ENCODE results near the gene PDZK1IP1. TPM values are rescaled to one million over a fixed set of nuclear protein-coding genes. Genes with fewer than 3 reads are reported as not detected.

Gene PDZK1IP1
- polyA plus RNA-seq, 1 donor from 2014 or later: not detected

DNA sequence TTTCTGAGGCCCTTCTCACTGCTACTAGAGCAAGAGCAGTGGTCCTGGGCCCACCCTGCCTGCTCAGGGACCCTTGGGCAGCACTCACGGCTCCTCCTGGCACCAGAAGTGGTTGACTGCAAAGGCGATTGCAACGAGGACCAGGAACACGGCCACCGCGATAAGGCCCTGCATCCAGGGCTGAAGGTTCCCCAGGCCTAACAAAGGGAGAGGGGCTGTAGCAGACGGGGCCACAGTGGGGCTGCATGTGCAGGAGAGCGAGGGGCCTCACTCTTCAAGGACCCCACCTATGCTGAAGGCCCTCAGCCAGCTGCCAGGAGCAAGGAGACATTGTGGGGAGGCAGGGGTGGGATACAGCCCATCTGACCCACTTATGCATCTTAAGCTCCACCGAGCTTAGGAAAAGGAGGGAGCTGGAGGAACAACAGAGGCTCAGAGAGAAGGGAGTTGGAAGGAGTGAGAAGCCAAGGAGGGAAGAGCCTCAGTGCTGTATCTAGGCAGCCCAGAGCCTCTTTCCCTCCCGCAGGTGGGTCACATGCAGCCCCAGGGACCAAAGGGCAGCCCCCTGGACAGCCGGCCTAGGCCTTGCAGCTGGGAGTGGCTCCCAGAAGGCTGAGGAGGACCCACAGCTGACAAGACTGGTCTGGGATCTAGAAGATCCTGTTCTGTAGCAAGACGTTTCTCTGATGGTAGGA lies 2.5 kb downstream of the PDZK1IP1 start:
- no peak overlapping the region for H3K27ac ChIP-seq (ENCODE audit: low read length)
- TF ChIP-seq EZH2 (IDR thresholded peaks at IDR 0.05; ENCODE audit: borderline replicate concordance, insufficient read depth, low read length, poor library complexity, severe bottlenecking) (no peak), TAF1 (IDR thresholded peaks at IDR 0.05; ENCODE audit: low read depth) (no peak), RAD21 (conservative IDR thresholded peaks at IDR 0.05) (no peak), MXI1 (conservative IDR thresholded peaks at IDR 0.05; ENCODE audit: poor library complexity, severe bottlenecking) (no peak), POLR2AphosphoS5 (IDR thresholded peaks at IDR 0.05) (no peak), SMC3 (conservative IDR thresholded peaks at IDR 0.05; ENCODE audit: poor library complexity) (no peak), EP300 (conservative IDR thresholded peaks at IDR 0.05; ENCODE audit: poor library complexity, severe bottlenecking) (no peak)
- TF ChIP-seq, protein P1, sequence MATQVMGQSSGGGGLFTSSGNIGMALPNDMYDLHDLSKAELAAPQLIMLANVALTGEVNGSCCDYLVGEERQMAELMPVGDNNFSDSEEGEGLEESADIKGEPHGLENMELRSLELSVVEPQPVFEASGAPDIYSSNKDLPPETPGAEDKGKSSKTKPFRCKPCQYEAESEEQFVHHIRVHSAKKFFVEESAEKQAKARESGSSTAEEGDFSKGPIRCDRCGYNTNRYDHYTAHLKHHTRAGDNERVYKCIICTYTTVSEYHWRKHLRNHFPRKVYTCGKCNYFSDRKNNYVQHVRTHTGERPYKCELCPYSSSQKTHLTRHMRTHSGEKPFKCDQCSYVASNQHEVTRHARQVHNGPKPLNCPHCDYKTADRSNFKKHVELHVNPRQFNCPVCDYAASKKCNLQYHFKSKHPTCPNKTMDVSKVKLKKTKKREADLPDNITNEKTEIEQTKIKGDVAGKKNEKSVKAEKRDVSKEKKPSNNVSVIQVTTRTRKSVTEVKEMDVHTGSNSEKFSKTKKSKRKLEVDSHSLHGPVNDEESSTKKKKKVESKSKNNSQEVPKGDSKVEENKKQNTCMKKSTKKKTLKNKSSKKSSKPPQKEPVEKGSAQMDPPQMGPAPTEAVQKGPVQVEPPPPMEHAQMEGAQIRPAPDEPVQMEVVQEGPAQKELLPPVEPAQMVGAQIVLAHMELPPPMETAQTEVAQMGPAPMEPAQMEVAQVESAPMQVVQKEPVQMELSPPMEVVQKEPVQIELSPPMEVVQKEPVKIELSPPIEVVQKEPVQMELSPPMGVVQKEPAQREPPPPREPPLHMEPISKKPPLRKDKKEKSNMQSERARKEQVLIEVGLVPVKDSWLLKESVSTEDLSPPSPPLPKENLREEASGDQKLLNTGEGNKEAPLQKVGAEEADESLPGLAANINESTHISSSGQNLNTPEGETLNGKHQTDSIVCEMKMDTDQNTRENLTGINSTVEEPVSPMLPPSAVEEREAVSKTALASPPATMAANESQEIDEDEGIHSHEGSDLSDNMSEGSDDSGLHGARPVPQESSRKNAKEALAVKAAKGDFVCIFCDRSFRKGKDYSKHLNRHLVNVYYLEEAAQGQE (IDR thresholded peaks at IDR 0.05; ENCODE audit: borderline replicate concordance): no peak
- TF ChIP-seq, protein P2, sequence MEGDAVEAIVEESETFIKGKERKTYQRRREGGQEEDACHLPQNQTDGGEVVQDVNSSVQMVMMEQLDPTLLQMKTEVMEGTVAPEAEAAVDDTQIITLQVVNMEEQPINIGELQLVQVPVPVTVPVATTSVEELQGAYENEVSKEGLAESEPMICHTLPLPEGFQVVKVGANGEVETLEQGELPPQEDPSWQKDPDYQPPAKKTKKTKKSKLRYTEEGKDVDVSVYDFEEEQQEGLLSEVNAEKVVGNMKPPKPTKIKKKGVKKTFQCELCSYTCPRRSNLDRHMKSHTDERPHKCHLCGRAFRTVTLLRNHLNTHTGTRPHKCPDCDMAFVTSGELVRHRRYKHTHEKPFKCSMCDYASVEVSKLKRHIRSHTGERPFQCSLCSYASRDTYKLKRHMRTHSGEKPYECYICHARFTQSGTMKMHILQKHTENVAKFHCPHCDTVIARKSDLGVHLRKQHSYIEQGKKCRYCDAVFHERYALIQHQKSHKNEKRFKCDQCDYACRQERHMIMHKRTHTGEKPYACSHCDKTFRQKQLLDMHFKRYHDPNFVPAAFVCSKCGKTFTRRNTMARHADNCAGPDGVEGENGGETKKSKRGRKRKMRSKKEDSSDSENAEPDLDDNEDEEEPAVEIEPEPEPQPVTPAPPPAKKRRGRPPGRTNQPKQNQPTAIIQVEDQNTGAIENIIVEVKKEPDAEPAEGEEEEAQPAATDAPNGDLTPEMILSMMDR (IDR thresholded peaks at IDR 0.05; ENCODE audit: poor library complexity, severe bottlenecking): no peak
- H4K20me1 ChIP-seq (ENCODE audit: insufficient read depth): no peaks in the 10 kb centered on the region

DNA sequence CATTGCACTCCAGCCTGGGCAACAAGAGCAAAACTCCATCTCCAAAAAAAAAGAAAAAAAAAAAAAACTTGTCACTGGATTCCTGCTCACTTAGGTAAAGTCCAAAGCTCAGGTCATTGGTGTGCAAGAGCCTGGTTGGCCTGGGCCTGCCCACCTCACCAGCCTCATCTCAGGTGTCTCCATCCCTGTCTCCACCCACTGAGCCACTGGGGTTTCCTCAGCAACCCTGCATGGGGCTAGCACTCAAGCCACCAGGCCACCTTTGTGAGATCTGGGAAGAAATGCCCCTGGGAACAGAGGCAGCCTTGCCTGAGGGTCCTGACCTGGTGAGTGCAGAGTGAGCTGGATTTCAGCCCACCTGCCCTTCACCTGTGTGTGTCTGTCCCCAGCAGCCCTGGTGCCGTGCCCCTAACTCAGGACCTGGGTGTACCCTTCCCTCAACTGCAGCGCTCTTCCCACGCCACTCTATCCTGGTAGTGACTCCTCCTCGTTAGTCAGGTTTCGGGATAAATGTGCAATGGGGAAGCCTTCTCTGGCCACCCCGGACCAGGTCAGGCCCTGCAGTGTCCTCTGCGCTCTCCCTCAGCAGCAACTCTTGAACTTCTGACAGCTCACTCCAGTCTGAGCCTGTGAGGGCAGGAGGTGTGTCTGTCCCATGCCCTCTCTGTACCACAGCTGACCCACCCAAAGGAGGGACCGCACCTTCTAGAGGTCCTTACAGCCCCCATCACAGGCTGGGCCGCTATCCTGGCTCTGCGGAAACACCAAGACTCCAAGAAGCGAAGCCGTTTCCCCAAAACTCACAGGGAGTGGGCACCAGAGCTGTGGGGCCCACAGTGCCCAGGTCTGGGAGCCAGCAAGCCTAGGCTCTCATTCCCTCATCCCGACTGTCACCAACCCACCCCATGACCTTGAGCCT lies 3.3 kb downstream of the PDZK1IP1 start:
- Histone ChIP-seq H3K9me3 (ENCODE audit: low read length) (no peaks in the 10 kb centered on the region), H3K27ac (ENCODE audit: low read length) (no peak overlapping the region), H3K4me2 (ENCODE audit: low read length) (no peak overlapping the region), H3F3A (ENCODE audit: insufficient read depth, low read length, poor library complexity, severe bottlenecking) (no peaks in the 10 kb centered on the region), H3K36me3 (ENCODE audit: insufficient read depth, low read length) (no peaks in the 10 kb centered on the region), H4K20me1 (ENCODE audit: insufficient read depth) (no peaks in the 10 kb centered on the region), H3K4me3 (ENCODE audit: low read length) (no peak overlapping the region), H3K27me3 (ENCODE audit: insufficient read depth, low read depth, low read length) (no peaks in the 10 kb centered on the region), H2AFZ (ENCODE audit: low read depth, low read length) (no peak overlapping the region), H3K9ac (ENCODE audit: low read length) (no peak overlapping the region), H3K9me2 (ENCODE audit: insufficient read depth, low read length) (no peaks in the 10 kb centered on the region), H3K79me2 (replicated peaks; ENCODE audit: insufficient read depth, low read length) (no peaks in the 10 kb centered on the region)
- TF ChIP-seq, protein P1 (IDR thresholded peaks at IDR 0.05; ENCODE audit: borderline replicate concordance): no peak
- no peak for TF ChIP-seq EP300 (conservative IDR thresholded peaks at IDR 0.05; ENCODE audit: poor library complexity, severe bottlenecking)
- no peak for TF ChIP-seq SMC3 (conservative IDR thresholded peaks at IDR 0.05; ENCODE audit: poor library complexity)
- TF ChIP-seq, protein P2 (IDR thresholded peaks at IDR 0.05; ENCODE audit: poor library complexity, severe bottlenecking): no peak
- TF ChIP-seq TAF1 (IDR thresholded peaks at IDR 0.05; ENCODE audit: low read depth): no peak
- no peak for TF ChIP-seq POLR2AphosphoS5 (IDR thresholded peaks at IDR 0.05)
- no peak for TF ChIP-seq EZH2 (IDR thresholded peaks at IDR 0.05; ENCODE audit: borderline replicate concordance, insufficient read depth, low read length, poor library complexity, severe bottlenecking)
- TF ChIP-seq MXI1 (conservative IDR thresholded peaks at IDR 0.05; ENCODE audit: poor library complexity, severe bottlenecking): no peak
- no peak for TF ChIP-seq RAD21 (conservative IDR thresholded peaks at IDR 0.05)

More for the DNA sequence above, 2.5 kb downstream of the PDZK1IP1 start:
- Histone ChIP-seq H3K9ac (ENCODE audit: low read length) (no peak overlapping the region), H3K79me2 (replicated peaks; ENCODE audit: insufficient read depth, low read length) (no peaks in the 10 kb centered on the region), H3K9me2 (ENCODE audit: insufficient read depth, low read length) (no peaks in the 10 kb centered on the region), H3K4me3 (ENCODE audit: low read length) (no peak overlapping the region), H3K36me3 (ENCODE audit: insufficient read depth, low read length) (no peaks in the 10 kb centered on the region), H3K4me2 (ENCODE audit: low read length) (no peak overlapping the region), H3K9me3 (ENCODE audit: low read length) (no peaks in the 10 kb centered on the region), H3K27me3 (ENCODE audit: insufficient read depth, low read depth, low read length) (no peaks in the 10 kb centered on the region), H3F3A (ENCODE audit: insufficient read depth, low read length, poor library complexity, severe bottlenecking) (no peaks in the 10 kb centered on the region), H2AFZ (ENCODE audit: low read depth, low read length) (no peak overlapping the region)

All from neural cell (in vitro differentiated cells).